Astrocyte of the cerebellum (primary cell): ENCODE results near the gene DUSP8.

Source experiments
- DNase-seq: peaks from one replicate; pipeline ENCODE4 v3.0.0-alpha.2; 2011; ENCODE audit warnings: low read depth
- H3K4me3 ChIP-seq: 2 replicates; pipeline ENCODE4 v1.5.1; 2011; ENCODE audit warnings: mild to moderate bottlenecking, low read depth, low read length, moderate library complexity
- CTCF ChIP-seq: IDR thresholded peaks from 2 replicates; pipeline ENCODE4 v1.5.1; 2012; ENCODE audit warnings: low read length, low read depth, moderate library complexity, mild to moderate bottlenecking; ENCODE audit errors: missing control alignments
- in situ Hi-C: cut with HindIII; loops from 2 replicates; pipeline ENCODE4 v1.10.0; 2017; ENCODE audit warnings: low sequenced_read_pairs

The DUSP8 gene

DNA sequence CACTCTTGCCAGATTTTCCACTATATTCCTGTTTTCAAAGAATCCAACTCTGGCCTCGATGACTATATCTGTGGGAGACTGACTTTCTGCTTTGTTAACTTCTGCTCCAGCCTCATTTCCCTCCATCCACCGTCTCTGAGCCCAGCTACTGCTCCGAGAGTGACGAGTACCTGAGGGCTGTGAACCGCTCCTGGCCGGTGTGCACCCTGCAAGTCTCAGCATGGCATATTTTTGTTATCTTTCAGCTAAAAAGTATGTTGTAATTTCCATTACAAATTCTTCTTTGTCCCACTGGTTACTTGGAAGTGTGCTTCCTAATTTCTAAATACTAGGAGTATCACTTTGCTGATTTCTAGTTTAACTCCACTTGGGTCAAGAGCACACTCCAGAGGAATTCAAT is 49.0 kb downstream of the DUSP8 start:
- in situ Hi-C loops: no loop called here
- H3K4me3 ChIP-seq: no peak overlapping the region
- no peak for DNase-seq
- TF ChIP-seq CTCF: no peak

DNA sequence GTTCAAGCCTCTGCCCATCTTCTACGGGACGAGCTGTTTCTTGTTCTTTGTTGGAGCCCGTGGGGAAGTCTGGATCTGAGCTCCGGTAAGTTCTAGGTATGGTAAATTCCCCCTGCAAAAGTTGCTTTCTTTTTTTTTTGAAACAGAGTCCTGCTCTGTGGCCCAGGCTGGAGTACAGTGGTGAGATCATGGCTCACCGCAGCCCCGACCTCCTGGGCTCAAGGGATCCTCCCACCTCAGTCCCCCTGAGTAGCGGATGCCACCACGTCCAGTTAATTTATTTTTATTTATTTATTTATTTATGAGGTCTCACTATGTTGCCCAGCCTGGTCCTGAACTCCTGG is 50.0 kb downstream of the DUSP8 start:
- no peak for TF ChIP-seq CTCF
- DNase-seq: no peak
- no peak overlapping the region for H3K4me3 ChIP-seq
- in situ Hi-C loops: no loop called here

- no peak for TF ChIP-seq CTCF
- in situ Hi-C loops: no loop called here
- H3K4me3 ChIP-seq: no peak overlapping the region
- no peak for DNase-seq
Observed at GRCh38 chr11:1521382-1522080, 50.5 kb downstream of the DUSP8 start.

- no peak for DNase-seq
- in situ Hi-C loops: no loop called here
- H3K4me3 ChIP-seq: no peak overlapping the region
- no peak for TF ChIP-seq CTCF
Observed at GRCh38 chr11:1520663-1521267, 51.3 kb downstream of the DUSP8 start.

- H3K4me3 ChIP-seq: no peak overlapping the region
- TF ChIP-seq CTCF: no peak
- in situ Hi-C loops: no loop called here
- DNase-seq: no peak
Observed at GRCh38 chr11:1520209-1520662, 51.8 kb downstream of the DUSP8 start.

DNA sequence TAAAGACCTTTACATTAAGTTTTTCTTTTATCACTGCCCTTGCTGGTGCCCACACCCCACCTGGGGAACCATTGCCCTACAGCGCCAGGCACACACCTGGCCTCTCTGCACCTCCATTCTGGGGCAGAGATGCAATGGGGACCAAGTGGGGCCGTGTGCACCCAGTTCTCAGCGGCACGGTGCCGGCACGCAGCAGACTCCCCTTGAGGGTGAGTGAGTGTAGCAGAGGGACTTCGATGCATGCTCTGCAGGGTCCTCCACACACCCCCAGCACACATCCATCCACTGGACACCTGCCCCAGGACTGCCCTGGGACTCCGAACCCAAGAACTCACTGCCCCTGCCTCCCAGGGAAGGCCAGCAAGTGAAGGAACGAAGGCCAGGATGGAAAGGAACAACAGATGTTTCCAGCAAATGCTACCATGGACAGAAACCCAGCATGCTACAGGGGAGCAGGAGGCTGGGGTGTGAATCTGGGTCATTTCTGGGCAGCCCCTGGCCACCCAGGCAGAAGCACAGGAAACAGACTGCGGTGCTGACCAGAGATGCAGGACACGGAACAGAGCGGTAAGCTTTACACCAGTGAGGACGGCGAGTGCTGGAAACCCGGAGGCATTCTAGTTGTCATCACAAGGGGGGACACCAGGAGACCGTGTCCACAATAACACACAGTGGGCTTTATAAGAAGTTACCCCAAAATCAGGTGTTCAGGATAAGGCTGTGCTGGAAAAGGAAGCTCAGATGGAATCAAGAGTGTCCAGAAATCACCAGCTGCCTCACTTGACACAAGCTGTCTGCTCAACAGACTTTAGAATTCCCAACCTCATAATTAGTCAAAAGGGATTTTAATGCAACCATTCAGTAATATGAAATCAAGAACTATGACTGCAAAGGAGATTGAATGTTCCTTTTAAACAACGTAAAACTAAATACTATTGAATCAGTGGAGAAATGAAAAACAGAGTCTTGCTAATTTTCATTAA is 52.8 kb downstream of the DUSP8 start:
- in situ Hi-C loops: no loop called here
- no peak for TF ChIP-seq CTCF
- H3K4me3 ChIP-seq: no peak overlapping the region
- DNase-seq: no peak
